Mammary microvascular endothelial cell (primary cell): ENCODE measurements around the gene CELF1. TPM values are rescaled to one million over a fixed set of nuclear protein-coding genes. Genes with fewer than 3 reads are reported as not detected.

ENCODE experiments used
- total RNA-seq: library from RNA; depleted of rRNA; stranded (reverse); fragments of >200 nt; gene quantifications from 2 replicates; pipeline ENCODE4 v1.2.3, GENCODE V29; 2015

CELF1 gene
- 53.2 and 56.8 TPM in 2 replicates for total RNA-seq

GRCh38 chr11:47552566-47553405 lies at the start of gene CELF1:
TSS of gene CELF1 (minus strand) at chr11:47553132. CDS start at chr11:47499523, 53,609 bp downstream.

GRCh38 chr11:47593934-47594855 lies 41.3 kb upstream of the CELF1 start, which contains the start of gene C1QTNF4:
TSS of gene C1QTNF4 (minus strand) at chr11:47594411. CDS start at chr11:47590810, 3,601 bp downstream.

GRCh38 chr11:47586098-47586855 lies 33.3 kb upstream of the CELF1 start, which contains the start of gene FAM180B:
TSS of gene FAM180B (plus strand) at chr11:47586678. CDS start at chr11:47586769, 91 bp downstream.

GRCh38 chr11:47578524-47579494 lies 25.9 kb upstream of the CELF1 start, which contains the start of the genes KBTBD4 and NDUFS3:
TSS of gene KBTBD4 (minus strand) at chr11:47578970. CDS start at chr11:47578951, 19 bp downstream.
TSS of gene NDUFS3 (plus strand) at chr11:47579074. CDS start at chr11:47579092, 18 bp downstream.

GRCh38 chr11:47565340-47566148 lies 12.6 kb upstream of the CELF1 start, which contains the start of gene PTPMT1:
TSS of gene PTPMT1 (plus strand) at chr11:47565599. CDS start at chr11:47565623, 24 bp downstream.

GRCh38 chr11:47448566-47449427 lies 104.1 kb downstream of the CELF1 start, which contains the start of gene RAPSN:
TSS of gene RAPSN (minus strand) at chr11:47449136. CDS start at chr11:47448964, 172 bp downstream.

GRCh38 chr11:47426062-47426956 lies 126.6 kb downstream of the CELF1 start, which contains the start of gene PSMC3:
TSS of gene PSMC3 (minus strand) at chr11:47426439. CDS start at chr11:47426279, 160 bp downstream.

Other genes starting within 250 kb of the CELF1 start
- gene MYBPC3, start 200.4 kb downstream of the CELF1 start, total RNA-seq, result not detected in 2 replicates
- gene SPI1, start 174.6 kb downstream of the CELF1 start, total RNA-seq, result not detected in 2 replicates
- gene SLC39A13, start 144.5 kb downstream of the CELF1 start, total RNA-seq, result 99.1 and 101 TPM in 2 replicates
- 220 and 250 TPM in 2 replicates for gene PSMC3, start 126.7 kb downstream of the CELF1 start, total RNA-seq
- not detected in 2 replicates for gene RAPSN, start 104.0 kb downstream of the CELF1 start, total RNA-seq
- gene PTPMT1, start 12.5 kb upstream of the CELF1 start, total RNA-seq, result 145 and 164 TPM in 2 replicates
- 20.7 and 23.6 TPM in 2 replicates for gene KBTBD4, start 25.8 kb upstream of the CELF1 start, total RNA-seq
- 89.7 and 95.1 TPM in 2 replicates for gene NDUFS3, start 25.9 kb upstream of the CELF1 start, total RNA-seq
- gene FAM180B, start 33.5 kb upstream of the CELF1 start, total RNA-seq, result not detected in 2 replicates
- not detected in 2 replicates for gene C1QTNF4, start 41.3 kb upstream of the CELF1 start, total RNA-seq
- 94.7 and 98.7 TPM in 2 replicates for gene MTCH2, start 89.4 kb upstream of the CELF1 start, total RNA-seq
- gene AGBL2, start 162.2 kb upstream of the CELF1 start, total RNA-seq, result not detected in 2 replicates
- gene FNBP4, start 214.2 kb upstream of the CELF1 start, total RNA-seq, result 41.7 and 42.1 TPM in 2 replicates